ENCODE measurements around the gene ZNF845.

DNA sequence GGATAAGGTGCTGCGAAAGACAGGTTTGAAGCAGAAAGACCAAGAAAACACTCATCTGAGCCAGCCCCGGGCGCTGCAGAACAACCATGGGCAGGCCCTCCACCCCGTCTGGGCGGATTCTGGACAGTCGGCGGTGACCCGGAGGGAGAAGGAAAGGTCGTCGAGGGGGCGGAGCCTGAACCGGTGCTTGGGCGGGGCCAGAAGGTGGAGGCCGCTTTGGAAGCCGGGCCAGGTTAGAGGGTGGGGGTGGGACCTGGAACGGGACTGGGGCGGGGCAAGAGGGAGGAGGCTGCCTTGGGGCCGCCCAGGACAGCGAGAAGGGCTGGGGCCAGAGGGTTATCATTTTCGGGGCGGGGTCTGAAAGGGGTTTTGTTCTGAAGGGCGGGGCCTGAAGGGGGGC lies 56.4 kb downstream of the ZNF845 start:
- no peak for TF ChIP-seq CTCF (optimal IDR thresholded peaks at IDR 0.05 in 1 of 3, IDR thresholded peaks at IDR 0.05 in 1 of 3, conservative IDR thresholded peaks at IDR 0.05 in 1 of 3; ENCODE audit: extremely low read depth in 1 of 3, insufficient read depth in 2 of 3, low read length in 3 of 3)
- TF ChIP-seq EZH2 (IDR thresholded peaks at IDR 0.05; ENCODE audit: low read length), result no peak

Measured in keratinocyte (primary cell).